Left ventricle myocardium inferior (tissue), 1 donor: ENCODE results near the gene NDUFA13. TPM values are rescaled to one million over a fixed set of nuclear protein-coding genes. Genes with fewer than 3 reads are reported as not detected.
A peak's percentile ranks its signal among the peaks of the same experiment; 100 is the strongest.

Source experiments
- DNase-seq: peaks from one replicate; pipeline ENCODE4 v3.0.0-alpha.2; 2020
- H3K27ac ChIP-seq: fragments of 200-600 bp; replicated peaks from 2 replicates; pipeline ENCODE4 v1.8.0; 2021
- H3K27me3 ChIP-seq: fragments of 200-600 bp; 2 replicates; pipeline ENCODE4 v1.8.0; 2021; ENCODE audit warnings: low read depth
- H3K36me3 ChIP-seq: fragments of 200-600 bp; 2 replicates; pipeline ENCODE4 v1.8.0; 2021
- H3K4me1 ChIP-seq: fragments of 200-600 bp; 2 replicates; pipeline ENCODE4 v1.8.0; 2021
- H3K4me3 ChIP-seq: fragments of 200-600 bp; 2 replicates; pipeline ENCODE4 v1.8.0; 2021; ENCODE audit warnings: mild to moderate bottlenecking, moderate library complexity
- H3K9me3 ChIP-seq: fragments of 200-600 bp; replicated peaks from 2 replicates; pipeline ENCODE4 v1.8.0; 2021
- CTCF ChIP-seq: fragments of 200-600 bp; IDR thresholded peaks from 2 replicates; pipeline ENCODE4 v1.8.0; 2021; ENCODE audit warnings: antibody characterized with exemption, mild to moderate bottlenecking, borderline replicate concordance
- intact Hi-C: fragments of 100-400 bp; cut with micrococcal nuclease; formaldehyde crosslinking; loops from one replicate; pipeline ENCODE4 v1.11.0; 2022
- total RNA-seq: library from RNA; stranded (reverse); fragmentation: NEBNext Ultra II Directional; extraction: Animal tissue kit (Norgen Biotek cat#: 25700); gene quantifications from one replicate; pipeline ENCODE4 v1.2.1, GENCODE V29; 2021
- donor health status: DM: no; HTN: yes; CAD: no; lungs with severe emphysema.

The NDUFA13 gene
- total RNA-seq, 1 donor from 2014 or later, result 1,029 TPM

GRCh38 chr19:19485161-19485997, 30.6 kb upstream of the NDUFA13 start:
- H3K4me1 ChIP-seq, result peaks cover 68% of the 10 kb centered on the region
- H3K4me3 ChIP-seq, result no peak overlapping the region
- intact Hi-C loops, result no loop called here
- H3K36me3 ChIP-seq, result no peaks in the 10 kb centered on the region
- H3K27ac ChIP-seq, result peak overlapping the region; percentile 51
- peak; percentile 45 for DNase-seq
- H3K27me3 ChIP-seq, result no peaks in the 10 kb centered on the region
- no peaks in the 10 kb centered on the region for H3K9me3 ChIP-seq
- TF ChIP-seq CTCF, result no peak

DNA sequence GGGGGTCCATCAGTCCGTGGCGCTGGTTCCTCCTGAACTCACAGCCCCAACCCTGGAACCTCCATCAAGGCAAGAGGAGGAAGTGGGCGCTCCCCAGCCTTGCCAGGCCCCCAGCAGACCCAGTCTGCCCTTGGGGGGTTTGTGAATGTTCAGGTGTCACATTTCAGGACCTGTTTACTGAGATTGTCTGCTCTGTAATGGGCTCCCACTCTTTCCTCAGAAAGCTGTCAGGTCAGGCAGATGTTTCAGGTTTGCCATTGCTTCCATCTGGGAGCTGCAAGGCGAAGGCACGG, 30.1 kb upstream of the NDUFA13 start:
- no peak for TF ChIP-seq CTCF
- peaks cover 72% of the 10 kb centered on the region for H3K4me1 ChIP-seq
- no peaks in the 10 kb centered on the region for H3K27me3 ChIP-seq
- H3K4me3 ChIP-seq, result no peak overlapping the region
- peak overlapping the region; percentile 51 for H3K27ac ChIP-seq
- no peak for DNase-seq
- intact Hi-C loops, result no loop called here
- no peaks in the 10 kb centered on the region for H3K36me3 ChIP-seq
- H3K9me3 ChIP-seq, result no peaks in the 10 kb centered on the region

- no peak for DNase-seq
- intact Hi-C loops, result no loop called here
- no peaks in the 10 kb centered on the region for H3K36me3 ChIP-seq
Observed at GRCh38 chr19:19486343-19487076, 29.5 kb upstream of the NDUFA13 start.

DNA sequence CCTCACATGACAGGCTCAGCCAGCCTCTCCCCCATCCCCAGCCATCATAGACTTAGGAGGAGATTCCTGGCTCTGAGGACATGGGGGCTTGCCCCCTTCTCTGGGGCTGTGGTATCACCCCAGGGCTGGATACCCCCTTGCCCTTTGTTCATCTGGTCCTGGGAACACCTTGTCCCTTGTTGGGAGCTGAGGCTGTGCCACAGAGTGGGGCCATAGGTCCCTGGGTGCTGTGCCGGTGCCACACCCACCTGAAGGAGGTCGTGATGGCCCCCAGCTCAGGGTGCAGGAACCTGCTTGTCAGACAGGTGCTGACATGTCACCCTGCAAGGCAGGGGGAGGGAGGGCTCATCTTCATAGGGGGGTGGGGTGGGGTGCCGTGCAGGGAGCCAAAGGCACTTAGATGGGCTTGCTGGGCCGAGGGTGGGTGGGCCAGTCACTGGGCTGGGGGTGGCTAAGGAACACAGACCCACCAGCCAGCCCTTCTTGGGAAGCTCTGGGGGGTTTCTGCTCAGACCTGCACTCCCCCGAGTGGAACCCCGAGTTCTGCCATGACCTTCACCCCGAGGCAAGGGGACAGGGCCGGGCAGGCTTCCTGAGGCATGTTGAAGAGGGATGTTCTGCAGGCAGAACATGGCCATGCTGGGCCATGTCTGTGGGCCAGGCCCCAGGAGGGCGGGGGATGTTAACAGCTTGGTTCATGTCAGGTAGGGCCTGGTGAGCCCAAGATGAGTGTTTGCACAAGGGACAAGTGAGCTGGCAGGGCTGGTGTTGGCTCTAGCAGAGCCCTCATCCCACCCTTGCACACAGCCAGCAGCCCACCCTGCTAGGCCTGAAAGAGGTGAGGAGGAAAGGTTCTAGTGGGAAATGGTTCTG, 28.7 kb upstream of the NDUFA13 start:
- H3K27me3 ChIP-seq, result no peaks in the 10 kb centered on the region
- H3K36me3 ChIP-seq, result peaks cover 4% of the 10 kb centered on the region
- no peaks in the 10 kb centered on the region for H3K9me3 ChIP-seq
- intact Hi-C loops, result no loop called here
- no peak overlapping the region for H3K4me3 ChIP-seq
- peak overlapping the region; percentile 80 for H3K27ac ChIP-seq
- no peak for TF ChIP-seq CTCF
- peaks cover 72% of the 10 kb centered on the region for H3K4me1 ChIP-seq
- no peak for DNase-seq

More at GRCh38 chr19:19486343-19487076, 29.5 kb upstream of the NDUFA13 start:
- Histone ChIP-seq H3K4me1 (peaks cover 72% of the 10 kb centered on the region), H3K9me3 (no peaks in the 10 kb centered on the region), H3K27me3 (no peaks in the 10 kb centered on the region), H3K27ac (no peak overlapping the region), H3K4me3 (no peak overlapping the region)
- no peak for TF ChIP-seq CTCF
